Fibroblast of skin of back (primary cell): ENCODE results near the gene ZNF625. TPM values are rescaled to one million over a fixed set of nuclear protein-coding genes. Genes with fewer than 3 reads are reported as not detected.

Source experiments
- DNase-seq: peaks from one replicate; pipeline ENCODE4 v3.0.0-alpha.2; 2013
- polyA plus RNA-seq, 2 experiments: library from polyadenylated mRNA; unstranded; fragments of 120-200 nt; gene quantifications; one replicate each; pipeline ENCODE4 v1.2.1, GENCODE V29; 2013; ENCODE audit not compliant: insufficient read length in 2 of 2

The ZNF625 gene
- polyA plus RNA-seq (2013, experiment 1 of 2; ENCODE audit: insufficient read length): 2.3 TPM
- 1.6 TPM for polyA plus RNA-seq (2013, experiment 2 of 2; ENCODE audit: insufficient read length)

DNA sequence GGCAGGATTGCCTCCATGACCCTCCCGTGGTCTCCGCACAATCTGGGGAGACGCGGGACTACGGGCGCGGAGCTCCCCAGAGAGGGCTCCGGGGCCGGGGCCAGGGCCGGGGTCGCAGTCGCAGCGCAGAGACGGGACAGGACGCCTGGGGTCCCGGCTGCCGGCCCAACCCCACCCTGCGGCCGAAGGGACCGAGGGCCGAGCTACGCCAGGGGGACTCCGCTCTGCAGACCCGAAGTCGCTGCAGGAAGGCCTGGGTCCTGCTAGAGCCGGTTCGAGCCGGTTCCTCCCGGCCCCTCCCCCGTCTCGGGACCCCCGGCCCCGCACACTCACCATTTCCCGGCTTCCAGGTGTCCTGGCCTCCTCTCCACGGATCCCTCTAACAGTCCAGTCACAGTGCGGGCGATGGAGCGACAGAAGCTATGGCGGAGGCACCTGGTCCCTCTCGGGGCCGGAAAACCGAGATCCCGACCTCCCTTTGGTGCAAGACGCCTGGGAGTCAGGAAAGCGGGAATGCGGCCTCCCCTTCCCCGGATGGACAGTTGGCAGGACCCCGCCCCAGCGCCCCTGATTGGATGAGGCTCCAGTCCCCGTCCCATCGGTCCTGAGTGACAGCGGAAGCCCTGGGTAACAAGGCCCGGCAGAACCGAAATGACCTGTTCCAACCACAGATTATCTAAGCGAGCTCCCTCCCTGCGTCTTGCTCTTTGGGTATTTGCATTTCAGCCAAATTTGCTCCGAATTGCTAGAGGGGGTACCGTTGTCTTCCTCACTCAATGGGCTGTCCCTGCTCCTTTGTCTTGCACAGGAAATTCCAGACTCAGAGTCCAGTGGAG, at the start of gene ZNF625:
ZNF625 (minus strand) TSS at position 512 of the 836 bp plus-strand sequence; CDS start at position 336, 176 bp downstream.
- DNase-seq: peak; percentile 93

GRCh38 chr19:12205296-12205695, 48.8 kb upstream of the ZNF625 start:
- DNase-seq: no peak

GRCh38 chr19:12202250-12202649, 45.7 kb upstream of the ZNF625 start:
- no peak for DNase-seq

- no peak for DNase-seq
Measured at GRCh38 chr19:12199757-12200419, 43.4 kb upstream of the ZNF625 start.

- no peak for DNase-seq
Measured at GRCh38 chr19:12198136-12198535, 41.6 kb upstream of the ZNF625 start.

GRCh38 chr19:12194827-12195731, 38.5 kb upstream of the ZNF625 start:
- DNase-seq: peak; percentile 51

DNA sequence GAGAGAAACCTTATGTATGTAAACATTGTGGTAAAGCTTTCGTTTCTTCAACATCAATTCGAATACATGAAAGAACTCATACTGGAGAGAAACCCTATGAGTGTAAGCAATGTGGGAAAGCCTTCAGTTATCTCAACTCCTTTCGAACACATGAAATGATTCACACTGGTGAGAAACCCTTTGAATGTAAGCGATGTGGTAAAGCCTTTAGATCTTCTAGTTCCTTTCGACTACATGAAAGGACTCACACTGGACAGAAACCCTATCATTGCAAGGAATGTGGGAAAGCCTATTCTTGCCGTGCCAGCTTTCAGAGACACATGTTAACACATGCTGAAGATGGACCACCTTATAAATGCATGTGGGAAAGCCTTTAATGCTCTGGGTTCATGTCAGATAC, 31.1 kb upstream of the ZNF625 start:
- no peak for DNase-seq

GRCh38 chr19:12180377-12180776, 23.8 kb upstream of the ZNF625 start:
- no peak for DNase-seq

DNA sequence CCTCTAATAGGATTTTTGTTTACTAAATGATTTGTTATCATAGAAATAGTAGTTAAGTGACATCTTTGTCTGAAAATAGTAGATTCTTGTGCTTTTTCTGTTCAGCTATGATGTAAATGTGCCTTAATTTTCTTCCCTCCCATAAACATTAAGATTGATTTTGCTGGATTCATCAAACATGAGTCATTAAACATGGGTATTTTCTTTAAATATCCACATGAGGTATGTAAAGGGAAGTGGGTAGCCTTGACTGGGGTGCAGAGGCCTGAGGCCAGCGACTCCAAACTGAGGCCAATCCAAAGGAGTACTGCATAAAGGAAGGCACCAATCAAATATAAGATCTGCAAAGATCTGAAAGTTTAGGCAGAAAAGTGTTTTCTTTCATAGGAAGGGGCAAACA, 10.1 kb upstream of the ZNF625 start:
- peak; percentile 48 for DNase-seq

GRCh38 chr19:12163826-12164225, 7.3 kb upstream of the ZNF625 start:
- DNase-seq: no peak

GRCh38 chr19:12162882-12163806, 6.6 kb upstream of the ZNF625 start, which contains the start of gene ZNF136:
ZNF136 (plus strand) TSS chr19:12163096; CDS start chr19:12163204, 108 bp downstream.
- peak; percentile 97 for DNase-seq

GRCh38 chr19:12162513-12162881, 6.0 kb upstream of the ZNF625 start:
- no peak for DNase-seq

DNA sequence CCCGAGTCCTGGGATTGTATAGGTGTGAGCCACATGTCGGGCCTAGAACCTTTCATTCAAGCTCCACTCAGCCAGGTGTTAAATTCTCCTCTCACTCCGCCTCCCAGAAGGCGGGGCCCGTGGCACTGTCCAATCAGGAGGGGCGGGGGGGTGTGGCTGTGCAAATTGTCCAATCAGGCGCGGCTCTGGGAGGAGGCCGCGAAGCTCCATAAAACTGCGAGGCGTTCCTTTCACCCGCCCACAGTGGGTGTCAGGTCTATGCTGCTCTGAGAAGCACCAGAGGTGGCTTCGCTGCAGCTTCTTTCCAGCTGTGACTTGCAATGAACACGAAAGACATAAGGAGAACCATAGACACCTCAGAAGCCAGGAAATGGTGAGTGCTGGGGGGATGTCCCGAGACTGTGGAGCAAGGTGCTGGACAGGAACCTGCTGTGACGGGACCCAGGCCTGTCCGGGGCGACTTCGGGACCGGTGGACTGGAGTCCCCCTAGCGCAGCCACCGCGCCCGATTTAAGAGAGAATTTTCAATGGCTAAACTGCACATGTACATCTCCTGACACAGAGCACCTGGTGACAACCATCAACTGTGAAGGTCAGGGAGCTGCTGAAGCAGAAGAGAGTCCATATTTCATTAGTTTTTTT, 3.4 kb upstream of the ZNF625 start:
- DNase-seq: no peak

DNA sequence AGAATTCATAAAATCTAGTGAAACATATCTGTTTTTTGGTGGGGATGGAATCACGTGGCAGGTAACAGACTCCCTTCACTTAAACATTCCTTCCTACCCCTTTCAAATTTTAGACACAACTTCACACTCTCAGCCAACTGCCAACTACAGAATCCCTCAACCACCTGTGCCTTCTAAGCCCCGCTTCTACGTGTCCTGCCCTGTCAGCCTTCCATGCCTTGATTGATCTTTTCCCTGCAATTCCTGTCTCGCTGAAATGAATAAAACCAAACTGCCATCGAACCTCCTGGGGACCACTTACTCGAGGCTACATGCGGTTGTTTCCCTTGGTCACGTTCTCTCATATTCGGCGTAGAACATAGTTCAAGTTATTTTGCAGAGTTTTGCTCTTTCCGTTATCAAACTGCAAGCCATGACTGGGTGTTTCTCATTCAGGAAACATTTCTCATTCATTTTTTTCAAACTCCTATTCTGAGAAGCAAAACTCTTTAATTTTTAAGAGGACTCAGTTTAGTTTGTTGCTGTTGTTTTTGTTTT, 1.1 kb downstream of the ZNF625 start:
- no peak for DNase-seq

GRCh38 chr19:12145348-12145747, 11.2 kb downstream of the ZNF625 start:
- DNase-seq: no peak

DNA sequence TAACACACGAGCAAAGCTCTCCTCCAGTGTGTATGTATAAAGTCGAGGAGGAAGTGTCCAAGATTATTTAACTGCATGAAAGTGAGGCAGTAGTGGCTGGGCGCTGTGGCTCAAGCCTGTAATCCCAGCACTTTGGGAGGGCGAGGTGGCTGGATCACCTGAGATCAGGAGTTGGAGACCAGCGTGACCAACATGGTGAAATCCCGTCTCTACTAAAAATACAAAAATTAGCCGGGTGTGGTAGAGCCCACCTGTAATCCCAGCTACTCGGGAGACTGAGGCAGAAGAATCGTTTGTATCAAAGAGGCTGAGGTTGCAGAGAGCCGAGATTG, 15.2 kb downstream of the ZNF625 start:
- no peak for DNase-seq

DNA sequence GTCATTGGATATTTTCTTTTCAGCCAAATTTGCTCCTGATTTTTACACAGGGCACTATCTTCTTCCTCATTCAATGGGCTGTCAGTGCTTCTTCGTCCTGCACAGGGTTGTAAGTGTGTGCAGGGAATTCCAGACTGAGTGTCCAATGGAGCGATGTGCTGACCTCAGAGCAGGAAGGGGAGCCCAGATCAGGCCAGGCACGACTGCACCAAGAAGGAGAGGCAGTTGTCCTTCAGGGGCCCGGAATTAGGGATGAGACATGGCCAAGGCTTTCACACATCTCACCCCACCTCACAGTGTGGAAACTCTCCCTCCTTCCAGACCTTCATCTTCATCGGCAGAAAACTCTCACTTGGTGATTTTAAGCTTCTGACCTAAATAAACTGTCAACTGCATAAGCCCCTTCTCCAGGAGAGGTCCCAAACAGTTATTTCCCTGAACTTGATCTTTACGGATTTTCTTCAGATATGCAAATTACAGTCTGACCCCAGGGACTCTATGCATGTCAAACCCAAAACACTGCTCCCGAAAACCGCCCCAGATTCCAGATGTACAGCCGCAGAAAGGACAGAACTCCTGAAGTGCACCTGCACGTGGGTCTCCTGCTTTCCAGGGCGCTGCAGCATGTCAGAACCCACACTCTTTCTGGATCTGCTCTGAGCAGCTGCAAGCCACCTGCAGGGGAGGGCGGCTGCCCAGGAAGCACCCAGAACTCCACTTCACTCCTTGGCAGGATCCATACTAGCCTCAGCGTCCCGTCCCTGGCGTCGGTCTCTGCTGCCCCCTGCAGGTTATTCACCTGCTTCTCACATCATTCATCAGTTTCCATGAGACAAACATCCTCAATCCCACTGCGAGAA, 15.8 kb downstream of the ZNF625 start:
- DNase-seq: peak; percentile 75

- DNase-seq: peak; percentile 92
Measured at GRCh38 chr19:12139885-12140544, 16.5 kb downstream of the ZNF625 start, which contains the start of gene ZNF20. ZNF20 (minus strand) TSS chr19:12140350; CDS start chr19:12140182, 168 bp downstream.

DNA sequence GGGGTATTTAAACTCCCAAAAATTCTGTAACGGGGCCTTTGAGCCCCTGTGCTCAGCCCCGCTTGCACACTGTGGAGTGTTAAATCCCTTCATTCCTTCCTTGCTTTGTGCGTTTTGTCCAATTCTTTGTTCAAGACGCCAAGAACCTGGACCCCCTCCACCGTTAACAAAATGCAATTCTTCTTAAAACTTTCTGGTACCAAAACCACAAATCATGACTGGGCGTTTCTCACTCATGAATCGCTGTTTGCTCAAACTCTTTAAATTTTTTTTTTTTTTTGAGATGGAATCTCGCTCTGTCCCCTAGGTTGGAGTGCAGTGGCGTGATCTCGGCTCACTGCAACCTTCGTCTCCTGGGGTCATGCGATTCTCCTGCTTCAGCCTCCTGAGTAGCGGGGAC, 17.3 kb downstream of the ZNF625 start:
- DNase-seq: no peak
